HG03159 (cell line): Measurements from ENCODE around the gene XRCC5.
"Not testable (repeated sequence)": the region's sequence is repeated elsewhere in the genome, so short reads cannot be mapped to it uniquely, and the experiment has no call there.

Source experiments
- ATAC-seq: cut with Tn5 transposase; IDR thresholded peaks from one replicate; pipeline ENCODE4 v1.9.1; 2021; ENCODE audit warnings: mild to moderate bottlenecking, moderate library complexity; ENCODE audit not compliant: unreplicated experiment

XRCC5 gene

DNA sequence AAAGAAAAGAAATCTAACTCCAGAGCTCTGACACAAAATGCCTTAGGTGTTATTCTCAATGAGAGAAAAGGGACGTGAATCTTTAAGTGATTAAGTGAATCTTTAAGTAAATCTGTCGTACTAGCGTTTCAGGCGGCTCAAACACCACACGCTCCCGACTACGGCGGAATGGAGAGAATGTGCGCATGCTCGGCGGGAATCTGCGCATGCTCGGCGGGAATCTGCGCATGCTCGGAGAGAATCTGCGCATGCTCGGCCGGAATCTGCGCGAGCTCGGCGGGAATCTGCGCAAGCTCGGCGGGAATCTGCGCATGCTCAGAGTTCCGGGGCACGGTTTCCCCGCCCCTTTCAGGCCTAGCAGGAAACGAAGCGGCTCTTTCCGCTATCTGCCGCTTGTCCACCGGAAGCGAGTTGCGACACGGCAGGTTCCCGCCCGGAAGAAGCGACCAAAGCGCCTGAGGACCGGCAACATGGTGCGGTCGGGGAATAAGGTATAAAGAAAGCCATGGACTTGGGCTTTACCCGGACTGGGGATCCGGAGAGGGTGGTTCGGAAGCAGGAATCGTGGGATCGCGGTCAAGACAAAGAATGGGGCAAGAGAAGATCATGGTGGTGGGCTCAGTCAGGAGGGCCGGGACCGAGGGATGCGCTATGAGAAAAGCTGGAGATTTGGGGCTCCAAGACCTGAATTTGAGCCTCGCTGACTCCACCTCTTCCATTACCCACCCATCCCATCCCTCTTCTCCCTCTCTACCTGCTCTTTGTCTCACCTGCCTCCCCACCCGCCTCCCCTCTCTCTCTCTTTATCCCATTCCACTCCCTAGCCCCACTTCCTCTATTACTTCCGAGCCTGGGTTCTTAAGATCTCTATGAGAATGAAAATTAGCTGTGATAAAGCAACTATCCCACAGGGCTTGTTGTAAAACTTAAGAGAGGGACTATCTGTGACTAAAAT lies at the start of gene XRCC5:
Gene XRCC5, plus strand, starts transcription at position 382 of the 955 bp plus-strand sequence. Its CDS starts 89 bp downstream, at position 471.
- ATAC-seq = peak; percentile 54

DNA sequence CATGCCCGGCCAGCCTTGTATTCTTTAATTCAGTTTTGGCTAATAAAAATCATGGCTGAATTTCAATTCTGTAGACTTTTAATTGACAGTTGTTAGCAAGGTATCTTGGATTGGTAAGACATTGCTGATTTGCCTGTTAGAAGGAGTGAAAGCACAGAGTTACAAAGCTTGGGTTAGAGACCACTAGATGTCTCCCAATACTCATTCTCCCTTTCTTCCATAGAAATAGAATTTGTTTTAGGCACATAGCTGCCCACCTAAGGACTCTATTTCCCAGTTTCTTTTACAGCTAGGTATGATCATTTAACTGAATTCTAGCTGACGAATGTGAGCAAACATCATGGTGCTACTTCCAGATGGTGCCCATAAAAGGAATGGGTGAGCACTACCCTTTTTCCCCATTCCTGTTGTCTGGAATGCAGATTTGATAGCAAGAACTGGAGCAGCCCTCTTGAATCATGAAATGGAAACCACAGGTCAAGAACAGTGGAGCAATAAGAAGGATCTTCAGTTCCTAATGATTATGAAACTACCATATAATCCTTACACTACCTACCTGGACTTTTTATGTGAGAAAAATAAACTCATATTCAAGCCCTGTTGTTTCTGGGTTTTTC lies 45.0 kb upstream of the XRCC5 start:
- no peak for ATAC-seq

GRCh38 chr2:216064665-216065064 lies 44.5 kb upstream of the XRCC5 start:
- ATAC-seq = no peak

- no peak for ATAC-seq
These were observed 42.9 kb upstream of the XRCC5 start for GRCh38 chr2:216066230-216066629.

DNA sequence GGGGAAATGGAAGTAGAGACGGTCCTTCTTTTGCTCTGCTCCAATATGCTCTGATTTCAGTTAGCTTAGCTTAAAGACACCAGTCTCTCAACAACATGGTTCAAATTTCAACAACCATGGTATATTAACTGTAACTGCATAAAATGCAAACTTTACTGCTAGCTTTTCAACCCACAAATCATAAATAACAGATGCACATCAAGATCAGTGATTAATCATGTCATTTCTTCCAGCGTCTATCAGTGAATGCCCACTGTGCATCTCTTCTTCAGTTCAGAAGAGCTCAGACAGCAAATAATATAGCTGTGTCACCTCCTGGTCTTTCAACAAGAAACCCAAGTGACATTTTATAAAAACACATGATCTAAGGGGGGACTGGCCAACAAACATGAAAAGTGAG lies 40.1 kb upstream of the XRCC5 start:
- no peak for ATAC-seq

DNA sequence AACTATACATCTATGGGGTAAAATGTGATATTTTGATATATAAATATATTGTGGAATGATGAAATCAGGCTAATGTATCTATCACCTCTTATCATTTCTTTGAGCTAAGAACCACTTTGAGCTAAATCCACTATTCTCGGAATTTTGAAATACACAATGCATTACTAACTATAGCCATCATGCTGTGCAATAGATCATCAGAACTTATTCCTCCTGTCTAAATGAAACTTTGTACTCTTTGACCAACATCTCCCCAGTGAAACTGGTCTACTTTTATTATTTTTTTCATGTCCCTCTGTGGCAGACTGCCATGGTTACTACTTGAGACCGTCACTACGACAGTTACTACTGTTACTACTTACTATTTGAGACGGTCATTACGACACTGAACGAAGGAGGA lies 39.0 kb upstream of the XRCC5 start:
- ATAC-seq = no peak

DNA sequence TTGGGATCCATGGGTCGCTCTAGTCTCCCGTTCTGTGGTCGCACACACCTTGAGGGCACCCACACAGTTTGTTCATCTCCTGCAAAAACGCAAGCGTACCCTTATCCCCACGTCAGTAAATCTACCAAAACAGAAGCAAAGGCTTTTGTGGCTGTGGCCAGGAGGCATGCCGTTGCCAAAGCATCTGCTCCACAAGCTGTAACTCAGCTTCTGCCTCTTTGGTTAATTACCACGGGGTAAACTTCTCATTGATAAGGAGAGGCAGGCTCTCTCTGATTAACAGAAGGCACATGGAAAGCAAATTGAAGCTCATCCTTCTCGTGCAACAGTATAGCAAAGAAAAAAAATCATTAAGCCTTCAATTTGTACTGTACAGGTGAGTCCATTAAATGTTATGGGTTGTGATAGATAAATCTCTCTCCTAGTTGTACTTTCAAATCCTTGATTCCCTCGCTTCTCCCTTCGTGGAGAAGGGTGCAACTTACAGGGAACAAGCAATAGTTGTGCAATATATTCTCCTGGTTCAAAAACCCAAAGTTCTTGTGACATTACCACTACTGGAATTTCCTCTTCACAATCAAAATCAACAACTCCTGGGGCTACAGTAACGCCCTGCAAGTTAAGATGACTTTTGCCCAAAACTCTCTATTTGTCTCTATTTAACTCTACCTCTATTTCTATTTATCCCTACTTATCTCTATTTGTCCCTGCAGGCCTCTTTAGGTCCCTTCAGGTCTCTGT lies 37.9 kb upstream of the XRCC5 start:
- ATAC-seq = no peak

DNA sequence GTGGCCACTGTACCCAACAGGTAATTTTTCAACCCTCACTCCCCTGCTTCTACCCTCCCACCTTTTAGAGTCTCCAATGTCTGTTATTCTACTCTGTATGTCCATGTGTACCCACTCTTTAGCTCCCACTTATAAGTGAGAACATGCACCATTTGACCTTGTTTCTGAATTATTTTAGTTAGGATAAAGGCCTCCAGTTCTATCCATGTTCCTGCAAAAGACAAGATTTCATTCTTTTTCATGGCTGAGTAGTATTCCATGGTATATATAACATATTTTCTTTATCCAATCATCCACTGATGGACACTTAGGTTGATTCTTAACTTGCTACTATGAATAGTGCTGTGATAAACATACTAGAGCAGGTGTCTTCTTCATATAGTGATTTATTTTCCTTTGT lies 36.7 kb upstream of the XRCC5 start:
- ATAC-seq = no peak

DNA sequence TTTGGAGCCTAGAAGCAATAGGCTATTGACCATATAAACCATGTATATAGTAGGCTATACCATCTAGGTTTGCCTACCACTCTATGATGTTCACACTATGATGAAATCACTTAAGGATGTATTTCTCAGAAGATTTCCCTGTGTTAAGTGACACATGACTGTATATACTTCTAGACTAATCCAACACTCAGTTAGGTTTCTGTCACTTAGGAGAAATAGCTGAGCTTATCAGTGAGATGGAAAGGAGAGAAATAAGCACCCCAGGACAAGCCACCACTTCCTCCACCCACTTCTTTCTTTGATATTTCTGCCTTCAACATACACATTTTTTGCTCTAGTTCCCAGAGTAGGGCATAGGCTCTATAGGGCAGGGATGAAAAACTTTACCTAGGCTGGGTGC lies 35.4 kb upstream of the XRCC5 start:
- ATAC-seq = no peak

GRCh38 chr2:216074380-216074779 lies 34.8 kb upstream of the XRCC5 start:
- no peak for ATAC-seq

DNA sequence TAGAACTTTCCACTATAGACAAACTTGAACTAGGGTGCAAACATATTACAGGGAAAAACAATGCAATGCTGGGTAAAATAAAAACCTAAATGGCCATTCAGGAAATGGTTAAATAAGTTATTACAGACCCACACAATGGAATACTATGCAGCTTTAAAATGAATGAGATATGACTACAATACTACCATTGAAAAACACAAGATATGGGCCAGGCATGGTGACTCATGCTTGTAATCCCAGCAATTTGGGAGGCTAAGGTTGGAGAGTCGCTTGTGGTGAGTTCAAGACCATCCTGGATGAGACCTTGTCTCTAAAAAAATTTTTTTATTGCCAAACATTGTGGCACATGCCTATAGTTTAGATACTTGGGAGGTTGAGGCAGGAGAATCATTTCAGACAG lies 34.4 kb upstream of the XRCC5 start:
- ATAC-seq = no peak

- ATAC-seq = no peak
These were observed 33.4 kb upstream of the XRCC5 start for GRCh38 chr2:216075510-216076485.

- ATAC-seq = no peak
These were observed 30.4 kb upstream of the XRCC5 start for GRCh38 chr2:216078776-216079175.

DNA sequence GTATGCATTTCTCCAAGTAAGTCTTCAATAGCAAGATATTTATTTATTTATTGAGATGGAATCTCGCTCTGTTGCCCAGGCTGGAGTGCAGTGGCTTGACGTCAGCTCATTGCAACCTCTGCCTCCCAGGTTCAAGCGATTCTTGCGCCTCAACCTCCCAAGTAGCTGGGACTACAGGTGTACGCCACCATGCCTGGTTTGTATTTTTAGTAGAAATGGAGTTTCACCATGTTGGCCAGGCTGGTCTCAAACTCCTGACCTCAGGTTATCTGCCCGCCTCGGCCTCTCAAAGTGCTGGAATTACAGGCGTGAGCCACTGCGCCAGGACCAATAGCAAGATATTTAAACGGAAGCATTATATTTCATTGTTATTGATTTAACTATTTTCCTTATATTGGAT lies 29.1 kb upstream of the XRCC5 start:
- not testable (repeated sequence) for ATAC-seq

- ATAC-seq = no peak
These were observed 28.1 kb upstream of the XRCC5 start for GRCh38 chr2:216081012-216081411.

GRCh38 chr2:216081487-216082116 lies 27.5 kb upstream of the XRCC5 start, which contains the start of the genes PECR and TMEM169:
Gene PECR, minus strand, starts transcription at chr2:216081809. Its CDS starts 68 bp downstream, at chr2:216081741.
Gene TMEM169, plus strand, starts transcription at chr2:216081919. Its CDS starts 14,045 bp downstream, at chr2:216095964.
- peak; percentile 89 for ATAC-seq

DNA sequence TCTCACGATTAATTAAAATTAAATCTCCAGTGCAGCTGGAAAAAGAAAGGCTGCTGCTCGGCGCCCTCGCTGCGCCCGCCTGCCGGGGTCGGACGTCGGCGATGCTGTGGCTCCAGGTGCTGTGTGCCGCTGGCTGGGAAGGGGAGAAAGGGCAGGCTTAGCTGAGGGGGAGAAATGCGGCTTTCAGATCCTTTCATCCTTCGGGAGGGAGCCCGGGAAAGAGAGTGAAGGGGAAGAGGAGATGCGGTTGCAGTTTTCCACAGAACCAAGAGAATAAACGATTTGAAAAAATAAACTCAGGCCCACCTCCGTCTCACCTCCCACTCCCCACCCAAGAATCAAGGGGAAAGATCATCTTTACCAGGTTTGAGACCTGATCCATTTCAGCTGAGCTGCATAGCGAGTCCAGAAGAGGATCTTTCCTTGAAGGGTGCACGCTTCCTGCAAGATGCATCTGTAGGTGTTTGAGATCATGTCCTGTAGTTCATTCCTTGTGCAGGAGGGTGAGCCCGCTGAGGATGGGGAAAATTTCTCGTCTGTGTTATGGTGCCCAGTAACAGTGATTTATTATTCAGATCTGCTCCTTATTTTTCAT lies 26.9 kb upstream of the XRCC5 start:
- no peak for ATAC-seq

- no peak for ATAC-seq
These were observed 26.3 kb upstream of the XRCC5 start for GRCh38 chr2:216082805-216083204.
